Epithelial cell of proximal tubule (primary cell): ENCODE measurements around the gene TMEM225B. TPM values are rescaled to one million over a fixed set of nuclear protein-coding genes. Genes with fewer than 3 reads are reported as not detected.

Experiments used
- DNase-seq: peaks from one replicate; pipeline ENCODE4 v3.0.0-alpha.2; 2011; ENCODE audit warnings: low read depth
- H3K4me3 ChIP-seq: 2 replicates; pipeline ENCODE4 v1.5.1; 2011; ENCODE audit warnings: low read depth, mild to moderate bottlenecking, low read length
- total RNA-seq: library from RNA; depleted of rRNA; stranded (reverse); fragments of >200 nt; gene quantifications from 2 replicates; pipeline ENCODE4 v1.2.3, GENCODE V29; 2015
- TF ChIP-seq, protein P1 (sequence below): conservative IDR thresholded peaks from 2 replicates; pipeline ENCODE4 v1.5.1; 2012; ENCODE audit warnings: low read depth, mild to moderate bottlenecking, low read length

The TMEM225B gene
- total RNA-seq, 1 donor from 2014 or later: 0.17 TPM

DNA sequence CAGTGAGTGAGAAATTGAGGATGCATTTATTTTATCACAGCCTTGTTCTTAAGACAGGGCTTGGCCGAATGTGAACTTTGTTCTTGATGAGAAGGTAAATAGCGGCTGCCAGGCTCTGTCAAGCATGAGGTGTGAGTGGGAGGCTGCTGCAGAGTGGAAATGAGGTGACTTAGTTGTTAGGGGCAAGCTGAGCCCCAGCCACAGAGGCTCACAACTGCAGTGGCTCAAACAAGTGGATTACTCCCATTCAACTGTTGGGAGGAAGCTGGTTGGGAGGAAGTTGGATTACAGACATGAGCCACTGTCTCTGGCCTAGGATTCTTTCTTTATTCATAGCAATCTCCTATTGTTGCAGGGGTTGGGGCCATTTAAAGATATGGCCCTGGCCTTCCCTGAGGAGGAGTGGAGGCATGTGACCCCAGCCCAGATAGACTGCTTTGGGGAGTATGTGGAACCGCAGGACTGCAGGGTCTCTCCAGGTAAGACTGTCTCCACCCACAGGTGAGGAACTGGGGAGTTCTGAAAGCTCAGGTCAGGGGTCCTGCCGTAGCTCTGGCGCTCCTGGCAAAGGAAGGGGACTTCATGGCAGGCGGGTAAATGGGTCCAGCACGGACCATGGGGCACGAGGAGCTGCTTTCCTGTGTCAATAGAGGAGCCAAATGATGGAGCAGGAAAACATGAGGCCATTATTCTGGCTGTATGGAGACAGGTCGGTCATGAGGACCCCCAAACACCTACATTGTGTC, 25.8 kb downstream of the TMEM225B start:
- TF ChIP-seq, protein P1, sequence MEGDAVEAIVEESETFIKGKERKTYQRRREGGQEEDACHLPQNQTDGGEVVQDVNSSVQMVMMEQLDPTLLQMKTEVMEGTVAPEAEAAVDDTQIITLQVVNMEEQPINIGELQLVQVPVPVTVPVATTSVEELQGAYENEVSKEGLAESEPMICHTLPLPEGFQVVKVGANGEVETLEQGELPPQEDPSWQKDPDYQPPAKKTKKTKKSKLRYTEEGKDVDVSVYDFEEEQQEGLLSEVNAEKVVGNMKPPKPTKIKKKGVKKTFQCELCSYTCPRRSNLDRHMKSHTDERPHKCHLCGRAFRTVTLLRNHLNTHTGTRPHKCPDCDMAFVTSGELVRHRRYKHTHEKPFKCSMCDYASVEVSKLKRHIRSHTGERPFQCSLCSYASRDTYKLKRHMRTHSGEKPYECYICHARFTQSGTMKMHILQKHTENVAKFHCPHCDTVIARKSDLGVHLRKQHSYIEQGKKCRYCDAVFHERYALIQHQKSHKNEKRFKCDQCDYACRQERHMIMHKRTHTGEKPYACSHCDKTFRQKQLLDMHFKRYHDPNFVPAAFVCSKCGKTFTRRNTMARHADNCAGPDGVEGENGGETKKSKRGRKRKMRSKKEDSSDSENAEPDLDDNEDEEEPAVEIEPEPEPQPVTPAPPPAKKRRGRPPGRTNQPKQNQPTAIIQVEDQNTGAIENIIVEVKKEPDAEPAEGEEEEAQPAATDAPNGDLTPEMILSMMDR: no peak
- DNase-seq: no peak
- no peak overlapping the region for H3K4me3 ChIP-seq

DNA sequence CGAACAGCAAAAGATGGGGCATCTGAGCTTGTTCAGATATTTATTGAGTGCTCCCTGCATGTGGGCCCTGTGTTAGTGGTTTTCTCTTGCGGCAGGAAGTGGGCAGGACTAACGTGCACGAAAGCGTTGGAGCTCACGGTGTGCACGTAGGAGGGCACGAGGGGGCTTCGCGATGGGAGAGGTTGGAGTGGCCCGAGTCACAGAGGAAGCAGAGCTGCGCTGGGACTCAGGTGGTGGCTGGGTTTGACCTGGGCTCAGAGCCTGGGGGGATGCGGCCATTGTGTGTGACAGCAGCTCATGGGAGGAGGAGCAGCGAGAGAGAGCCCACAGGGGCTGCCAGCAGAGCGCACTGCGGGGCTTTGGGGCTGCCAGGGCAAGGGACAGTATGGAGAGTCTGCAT, 26.4 kb downstream of the TMEM225B start:
- TF ChIP-seq, protein P1: no peak
- no peak for DNase-seq

DNA sequence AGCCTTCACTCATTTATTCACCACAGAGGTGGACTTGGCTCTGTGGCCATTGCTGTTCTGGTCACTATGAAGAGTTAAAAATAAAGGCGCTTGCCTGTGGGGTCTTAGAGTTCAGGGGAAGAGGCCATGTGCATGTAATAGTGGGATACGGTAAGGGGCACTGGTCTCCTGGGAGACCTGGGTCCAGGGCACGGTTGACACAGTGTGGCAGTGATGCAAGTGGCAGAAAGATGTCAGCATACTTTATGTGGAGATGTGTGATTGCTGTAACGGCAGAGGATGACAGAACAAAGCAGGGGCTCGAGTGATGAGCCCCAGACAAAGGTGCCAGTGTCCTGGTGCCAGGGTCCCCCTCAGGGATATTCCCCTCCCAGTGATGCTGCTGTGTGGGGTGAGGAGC, 27.3 kb downstream of the TMEM225B start:
- no peak for DNase-seq
- H3K4me3 ChIP-seq: no peak overlapping the region
- TF ChIP-seq, protein P1: no peak

More for the DNA sequence above, 26.4 kb downstream of the TMEM225B start:
- no peak overlapping the region for H3K4me3 ChIP-seq

DNA sequence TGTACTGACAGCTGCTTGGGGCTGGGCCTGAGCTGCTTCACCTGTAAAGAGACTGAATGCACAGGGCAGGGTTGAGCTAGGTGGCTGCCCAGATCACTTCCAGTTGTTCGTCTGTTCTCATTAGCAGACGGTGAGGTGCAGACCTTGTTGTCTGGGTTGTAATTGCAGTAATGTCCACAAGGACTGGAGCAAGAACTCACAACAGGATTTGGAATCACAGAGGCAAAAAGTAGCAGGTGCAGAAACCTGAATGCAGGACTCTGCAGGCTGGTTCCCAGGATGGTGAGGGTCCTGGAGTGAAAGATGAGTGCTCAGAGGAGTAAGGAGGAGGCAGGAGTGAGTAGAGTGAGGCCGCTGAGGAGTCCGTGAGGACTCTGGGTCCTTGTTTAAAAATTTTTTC, 27.9 kb downstream of the TMEM225B start:
- H3K4me3 ChIP-seq: no peak overlapping the region
- TF ChIP-seq, protein P1: no peak
- DNase-seq: no peak

DNA sequence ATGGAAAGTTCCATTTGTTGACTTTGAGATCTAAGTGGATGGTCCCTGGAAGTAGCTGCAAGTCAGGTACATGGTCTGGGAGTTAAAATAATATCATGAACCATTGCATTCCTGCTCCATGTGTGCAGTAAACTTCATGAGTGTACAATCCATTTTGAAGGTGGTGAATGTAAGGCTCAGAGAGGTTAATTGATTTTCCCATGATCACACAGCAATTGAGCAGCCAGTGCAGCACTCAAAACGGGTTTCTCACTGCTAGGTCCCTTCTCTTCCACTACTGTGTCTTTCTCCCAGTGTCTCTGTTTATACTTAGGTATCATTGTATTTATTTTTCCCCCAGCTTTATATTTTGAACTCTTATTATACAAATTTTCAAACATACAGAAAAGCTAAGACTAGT, 28.6 kb downstream of the TMEM225B start:
- DNase-seq: no peak
- no peak overlapping the region for H3K4me3 ChIP-seq
- TF ChIP-seq, protein P1: no peak

DNA sequence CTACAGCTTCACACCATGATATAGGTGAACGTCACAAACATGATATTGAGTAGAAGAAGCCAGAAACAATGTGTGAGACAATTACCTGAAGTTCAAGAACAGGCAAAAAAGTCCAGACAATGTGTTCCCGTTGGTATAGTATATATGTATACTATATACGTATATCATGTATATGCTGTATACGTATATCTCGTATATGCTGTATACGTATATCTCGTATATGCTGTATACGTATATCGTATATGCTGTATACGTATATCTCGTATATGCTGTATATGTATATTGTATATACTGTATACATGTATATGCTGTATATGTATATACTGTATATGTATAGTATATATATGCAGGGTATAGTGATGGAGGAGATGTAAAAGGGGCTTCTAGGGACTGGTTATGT, 29.4 kb downstream of the TMEM225B start:
- DNase-seq: no peak
- TF ChIP-seq, protein P1: no peak
- no peak overlapping the region for H3K4me3 ChIP-seq
